IMR-90 (cell line): ENCODE measurements around the gene NKRF. TPM values are rescaled to one million over a fixed set of nuclear protein-coding genes. Genes with fewer than 3 reads are reported as not detected.

Experiments
- ATAC-seq: fragments of 200-7000 bp; cut with Tn5 transposase; 2 replicates; pipeline ENCODE4 v1.9.1; 2020; ENCODE audit warnings: low read depth, mild to moderate bottlenecking, moderate library complexity
- BruUV-seq: library from RNA; stranded (reverse); fragments of 400-500 nt; replicated peaks from 2 replicates; lab custom pipeline; 2021; lab: Mats Ljungman, UMichigan
- CTCF ChIA-PET: fragments of 300-600 bp; formaldehyde crosslinking; extraction: SDS; loops from one replicate; lab custom pipeline; 2021; ENCODE audit warnings: antibody characterized with exemption; lab: Yijun Ruan, JAX
- POLR2A ChIA-PET: fragments of 300-600 bp; sonication (Branson Sonifier 250); formaldehyde crosslinking; loops from one replicate; lab custom pipeline; 2022; ENCODE audit warnings: antibody characterized with exemption; ENCODE audit not compliant: unreplicated experiment; lab: Charles Lee
- DNase-seq: peaks from one replicate; pipeline ENCODE4 v3.0.0; 2013
- H2AFZ ChIP-seq: replicated peaks from 2 replicates; pipeline ENCODE3; 2013; ENCODE audit warnings: low read length, mild to moderate bottlenecking; ENCODE audit not compliant: poor library complexity
- H2AK5ac ChIP-seq: 2 replicates; pipeline ENCODE4 v1.6.1; 2013; ENCODE audit warnings: low read depth, low read length, inconsistent platforms
- H2AK9ac ChIP-seq: replicated peaks from 2 replicates; pipeline ENCODE3; 2013; ENCODE audit warnings: mild to moderate bottlenecking, low read depth, low read length, moderate library complexity; ENCODE audit not compliant: poor library complexity
- H2BK120ac ChIP-seq: 2 replicates; pipeline ENCODE4 v1.6.1; 2013; ENCODE audit warnings: low read depth, low read length, inconsistent platforms
- H2BK15ac ChIP-seq: 3 replicates; pipeline ENCODE4 v1.6.1; 2013; ENCODE audit warnings: low read depth, low read length, inconsistent platforms
- H2BK20ac ChIP-seq: 2 replicates; pipeline ENCODE4 v1.6.1; 2013; ENCODE audit warnings: low read depth, mild to moderate bottlenecking, inconsistent platforms, low read length, moderate library complexity
- H2BK5ac ChIP-seq: 2 replicates; pipeline ENCODE4 v1.6.1; 2013; ENCODE audit warnings: mild to moderate bottlenecking, low read depth, low read length, inconsistent platforms; ENCODE audit not compliant: poor library complexity, severe bottlenecking
- H3K14ac ChIP-seq: replicated peaks from 2 replicates; pipeline ENCODE4 v1.6.1; 2013; ENCODE audit warnings: low read depth, low read length, inconsistent platforms
- H3K18ac ChIP-seq: 2 replicates; pipeline ENCODE4 v1.6.1; 2013; ENCODE audit warnings: low read depth, low read length, control low read depth
- H3K23ac ChIP-seq: 2 replicates; pipeline ENCODE4 v1.6.1; 2013; ENCODE audit warnings: low read depth, low read length, inconsistent platforms
- H3K27ac ChIP-seq: 2 replicates; pipeline ENCODE4 v1.5.1; 2013; ENCODE audit warnings: mild to moderate bottlenecking, control low read depth, low read length; ENCODE audit not compliant: insufficient read depth
- H3K27me3 ChIP-seq: 2 replicates; pipeline ENCODE4 v1.6.1; 2013; ENCODE audit warnings: low read length; ENCODE audit not compliant: control insufficient read depth, insufficient read depth
- H3K36me3 ChIP-seq: 2 replicates; pipeline ENCODE4 v1.6.1; 2013; ENCODE audit warnings: low read length, mixed read lengths; ENCODE audit not compliant: control insufficient read depth, insufficient read depth
- H3K4ac ChIP-seq: 2 replicates; pipeline ENCODE4 v1.6.1; 2013; ENCODE audit warnings: low read depth, low read length, inconsistent platforms
- H3K4me1 ChIP-seq: 2 replicates; pipeline ENCODE4 v1.6.1; 2013; ENCODE audit warnings: low read length, mixed read lengths; ENCODE audit not compliant: control insufficient read depth, insufficient read depth
- H3K4me2 ChIP-seq: 2 replicates; pipeline ENCODE4 v1.6.1; 2013; ENCODE audit warnings: low read depth, mild to moderate bottlenecking, control low read depth, low read length, moderate library complexity
- H3K4me3 ChIP-seq: 2 replicates; pipeline ENCODE4 v1.5.1; 2013; ENCODE audit warnings: low read depth, mild to moderate bottlenecking, control low read depth, low read length, moderate library complexity; ENCODE audit not compliant: insufficient read depth
- H3K56ac ChIP-seq: 2 replicates; pipeline ENCODE4 v1.6.1; 2013; ENCODE audit warnings: low read length, inconsistent platforms; ENCODE audit not compliant: insufficient read depth; ENCODE audit errors: extremely low read depth
- H3K79me1 ChIP-seq, 2 experiments: 2 replicates each; pipeline ENCODE4 v1.6.1; 2013; ENCODE audit warnings: low read length in 2 of 2, inconsistent platforms in 1 of 2, low read depth in 1 of 2
- H3K9ac ChIP-seq: 2 replicates; pipeline ENCODE4 v1.6.1; 2013; ENCODE audit warnings: low read depth, low read length, control low read depth
- H3K9me1 ChIP-seq: 2 replicates; pipeline ENCODE4 v1.6.1; 2013; ENCODE audit warnings: low read length, inconsistent platforms; ENCODE audit not compliant: insufficient read depth
- H3K9me3 ChIP-seq: 2 replicates; pipeline ENCODE4 v1.6.1; 2013; ENCODE audit warnings: low read length; ENCODE audit not compliant: control insufficient read depth, insufficient read depth
- H4K20me1 ChIP-seq: 2 replicates; pipeline ENCODE4 v1.6.1; 2013; ENCODE audit warnings: low read length, inconsistent platforms; ENCODE audit not compliant: insufficient read depth
- H4K5ac ChIP-seq: 2 replicates; pipeline ENCODE4 v1.6.1; 2013; ENCODE audit warnings: mild to moderate bottlenecking, low read depth, low read length, control low read depth
- H4K8ac ChIP-seq, 2 experiments: 2 replicates each; pipeline ENCODE4 v1.6.1; 2013; ENCODE audit warnings: low read depth in 2 of 2, low read length in 2 of 2, control low read depth in 1 of 2, inconsistent platforms in 1 of 2
- H4K91ac ChIP-seq: 2 replicates; pipeline ENCODE4 v1.6.1; 2013; ENCODE audit warnings: low read depth, low read length, inconsistent platforms; ENCODE audit not compliant: insufficient read depth
- BHLHE40 ChIP-seq: fragments of 150-350 bp; IDR thresholded peaks from 2 replicates; pipeline ENCODE4 v1.6.1; 2016; ENCODE audit warnings: mild to moderate bottlenecking, low read depth, low read length
- CEBPB ChIP-seq: IDR thresholded peaks from 2 replicates; pipeline ENCODE4 v1.6.1; 2012; ENCODE audit warnings: low read depth, low read length, improper control_type of control experiment
- MAFK ChIP-seq: IDR thresholded peaks from 2 replicates; pipeline ENCODE4 v1.6.1; 2012; ENCODE audit warnings: low read depth, low read length, improper control_type of control experiment
- MAZ ChIP-seq: IDR thresholded peaks from 2 replicates; pipeline ENCODE4 v1.6.1; 2012; ENCODE audit warnings: low read depth, mild to moderate bottlenecking, low read length, improper control_type of control experiment, moderate library complexity, borderline replicate concordance
- NFE2L2 ChIP-seq: fragments of 150-350 bp; IDR thresholded peaks from 2 replicates; pipeline ENCODE4 v1.6.1; 2016; ENCODE audit warnings: low read depth, mild to moderate bottlenecking, low read length
- POLR2A ChIP-seq: IDR thresholded peaks from 2 replicates; pipeline ENCODE4 v1.6.1; 2012; ENCODE audit warnings: mild to moderate bottlenecking, low read depth, low read length
- RAD21 ChIP-seq: IDR thresholded peaks from 2 replicates; pipeline ENCODE4 v1.6.1; 2012; ENCODE audit warnings: low read length, improper control_type of control experiment
- RFX5 ChIP-seq: IDR thresholded peaks from 2 replicates; pipeline ENCODE4 v1.8.0; 2012; ENCODE audit warnings: low read depth, mild to moderate bottlenecking, low read length, moderate library complexity
- WGBS, 2 experiments: methylation state at CpG; one replicate each; pipeline versions ENCODE4 v1.1.5 to v1.1.7; 2013; ENCODE audit warnings: missing lambda C conversion rate in 2 of 2; ENCODE audit not compliant: insufficient read length in 1 of 2; ENCODE audit errors: extremely low coverage in 2 of 2; 5-methylcytosine and 5-hydroxymethylcytosine counted together
- dilution Hi-C: fragments of 300-500 bp; cut with HindIII; formaldehyde crosslinking; loops from one replicate; pipeline ENCODE4 v1.14.3; 2018; ENCODE audit warnings: low sequenced_read_pairs; ENCODE audit not compliant: unreplicated experiment
- in situ Hi-C: fragments of 300-500 bp; cut with MboI; formaldehyde crosslinking; loops from 3 replicates; pipeline ENCODE4 v1.14.3; 2019; ENCODE audit warnings: low sequenced_read_pairs, inconsistent platforms, mixed read lengths
- intact Hi-C: fragments of 100-400 bp; cut with micrococcal nuclease; formaldehyde crosslinking; loops from 2 replicates; pipeline ENCODE4 v1.10.0; 2022
- polyA plus RNA-seq, 3 experiments: library from polyadenylated mRNA; depleted of rRNA; stranded (reverse); fragments of >200 nt; gene quantifications; 2 replicates each; pipeline ENCODE4 v1.2.3, GENCODE V29; 2012; ENCODE audit warnings: low replicate concordance in 1 of 3
- total RNA-seq: library from RNA; depleted of rRNA; stranded (reverse); fragments of >200 nt; gene quantifications from 2 replicates; pipeline ENCODE4 v1.2.3, GENCODE V29; 2012
- TF ChIP-seq, protein P1 (sequence below): fragments of 150-350 bp; IDR thresholded peaks from 2 replicates; pipeline ENCODE4 v1.6.1; 2016; ENCODE audit warnings: low read depth, mild to moderate bottlenecking, low read length, moderate library complexity, borderline replicate concordance
- TF ChIP-seq, protein P2 (sequence below): fragments of 150-350 bp; IDR thresholded peaks from 2 replicates; pipeline ENCODE4 v1.6.1; 2017; ENCODE audit warnings: mild to moderate bottlenecking, antibody characterized with exemption, low read length, low read depth

NKRF gene
- total and polyA plus RNA-seq, 2 of the 4 experiments (the other 2 are of a cell fraction): 2.2 to 4.1 TPM

DNA sequence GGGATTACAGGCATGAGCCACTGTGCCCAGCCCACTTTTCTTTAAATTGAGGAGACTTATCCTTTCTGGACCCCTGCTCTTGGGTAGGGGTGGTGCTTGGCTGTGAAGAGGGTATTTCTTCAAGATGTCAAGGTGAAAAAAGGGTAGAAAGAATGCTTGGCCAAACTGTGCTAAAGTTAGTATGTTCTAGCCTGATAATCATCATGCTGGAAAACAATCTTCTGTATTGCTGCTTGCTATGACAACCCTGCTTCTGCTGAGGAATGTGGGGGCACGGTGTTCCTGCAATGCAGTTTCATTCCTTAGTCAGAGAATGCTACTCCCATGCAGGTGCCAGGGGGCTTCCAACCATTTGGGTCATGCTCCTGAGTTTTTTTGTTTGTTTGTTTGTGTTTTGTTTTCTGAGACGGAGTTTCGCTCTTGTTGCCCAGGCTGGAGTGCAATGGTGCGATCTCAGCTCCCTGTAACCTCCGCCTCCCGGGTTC is 35.8 kb downstream of the NKRF start:
- Histone ChIP-seq H2BK15ac (no peak overlapping the region), H3K79me1 (peaks cover 4 to 5% of the 10 kb centered on the region in 2 experiments; a peak in 1 of 4 replicates), H3K4ac (no peak overlapping the region), H3K9me1 (no peaks in the 10 kb centered on the region), H3K9me3 (no peaks in the 10 kb centered on the region), H2BK120ac (no peak overlapping the region), H2AFZ (no peak overlapping the region), H2AK9ac (no peak overlapping the region), H3K9ac (no peak overlapping the region), H2AK5ac (no peak overlapping the region), H3K27ac (no peak overlapping the region), H3K4me1 (peaks cover 2% of the 10 kb centered on the region), H3K36me3 (no peaks in the 10 kb centered on the region), H3K4me3 (no peak overlapping the region), H4K8ac (no peak overlapping the region), H2BK5ac (no peak overlapping the region), H2BK20ac (no peak overlapping the region), H4K91ac (no peak overlapping the region), H3K56ac (no peak overlapping the region), H3K27me3 (no peaks in the 10 kb centered on the region), H4K20me1 (no peaks in the 10 kb centered on the region), H3K4me2 (no peak overlapping the region), H3K23ac (no peak overlapping the region), H3K18ac (no peak overlapping the region), H3K14ac (no peak overlapping the region), H4K5ac (no peak overlapping the region)
- ChIA-PET CTCF (no interaction called here), POLR2A (no interaction called here)
- in situ Hi-C loops (no loop called here), intact Hi-C loops (no loop called here), dilution Hi-C loops (no loop called here)
- no TSS peak for BruUV-seq
- WGBS, 2 experiments: 71% methylated on average over 6 of the region's 6 CpGs; no CpG with 5 or more reads in 1 of the 2 experiments
- ATAC-seq (no peak), DNase-seq (no peak)
- TF ChIP-seq MAFK (no peak), NFE2L2 (no peak), POLR2A (no peak), CEBPB (no peak), BHLHE40 (no peak), RAD21 (no peak), MAZ (no peak), RFX5 (no peak)
- TF ChIP-seq, protein P1, sequence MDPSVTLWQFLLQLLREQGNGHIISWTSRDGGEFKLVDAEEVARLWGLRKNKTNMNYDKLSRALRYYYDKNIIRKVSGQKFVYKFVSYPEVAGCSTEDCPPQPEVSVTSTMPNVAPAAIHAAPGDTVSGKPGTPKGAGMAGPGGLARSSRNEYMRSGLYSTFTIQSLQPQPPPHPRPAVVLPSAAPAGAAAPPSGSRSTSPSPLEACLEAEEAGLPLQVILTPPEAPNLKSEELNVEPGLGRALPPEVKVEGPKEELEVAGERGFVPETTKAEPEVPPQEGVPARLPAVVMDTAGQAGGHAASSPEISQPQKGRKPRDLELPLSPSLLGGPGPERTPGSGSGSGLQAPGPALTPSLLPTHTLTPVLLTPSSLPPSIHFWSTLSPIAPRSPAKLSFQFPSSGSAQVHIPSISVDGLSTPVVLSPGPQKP: no peak
- TF ChIP-seq, protein P2, sequence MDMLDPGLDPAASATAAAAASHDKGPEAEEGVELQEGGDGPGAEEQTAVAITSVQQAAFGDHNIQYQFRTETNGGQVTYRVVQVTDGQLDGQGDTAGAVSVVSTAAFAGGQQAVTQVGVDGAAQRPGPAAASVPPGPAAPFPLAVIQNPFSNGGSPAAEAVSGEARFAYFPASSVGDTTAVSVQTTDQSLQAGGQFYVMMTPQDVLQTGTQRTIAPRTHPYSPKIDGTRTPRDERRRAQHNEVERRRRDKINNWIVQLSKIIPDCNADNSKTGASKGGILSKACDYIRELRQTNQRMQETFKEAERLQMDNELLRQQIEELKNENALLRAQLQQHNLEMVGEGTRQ: no peak
